Activated CD8-positive, alpha-beta memory T cell treated with anti-CD3 and anti-CD28 coated beads, Interleukin-2, amount 50 U/mL, for 4 hours (primary cell): ENCODE measurements around the gene ANKLE2.
"Not testable (repeated sequence)": the region's sequence is repeated elsewhere in the genome, so short reads cannot be mapped to it uniquely, and the experiment has no call there.

ENCODE experiments used
- DNase-seq: peaks from one replicate; pipeline ENCODE4 v3.0.0-alpha.2; 2020

Gene ANKLE2

DNA sequence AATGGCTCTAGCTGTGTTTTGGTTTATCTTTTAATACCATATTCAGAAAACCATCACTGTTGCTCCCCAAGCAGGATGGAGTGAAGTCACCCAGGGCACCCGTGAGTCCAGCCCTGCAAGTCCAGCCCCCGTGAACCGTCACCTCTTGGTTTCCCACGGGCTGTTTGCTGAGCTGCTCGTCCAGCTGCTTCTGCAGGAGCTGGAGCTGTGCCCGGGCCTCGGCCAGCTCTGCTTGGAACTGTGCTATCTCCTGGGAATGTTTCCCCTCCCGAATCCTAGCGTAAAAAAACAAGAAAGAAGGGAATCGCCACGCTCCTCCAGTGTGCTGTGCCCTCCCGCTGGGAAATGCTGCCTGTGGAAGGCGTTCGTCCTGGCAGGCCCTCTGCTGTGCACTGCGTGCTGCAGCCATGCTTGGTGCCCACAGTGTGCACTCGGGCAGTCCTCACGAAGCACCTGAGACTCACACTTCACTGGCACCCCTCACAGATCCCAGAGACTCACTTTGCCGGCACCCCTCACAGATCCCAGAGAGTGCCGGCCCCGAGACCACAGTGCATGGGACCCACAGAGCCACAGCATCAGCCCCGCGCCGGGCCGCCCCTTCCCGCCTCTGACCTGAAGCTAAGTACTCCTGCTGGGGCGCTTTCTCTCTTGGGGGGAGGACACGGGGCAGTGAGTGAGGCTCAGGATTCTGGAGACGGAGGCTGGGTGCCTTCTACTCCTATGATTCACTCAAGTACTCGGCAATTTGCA, 15.4 kb upstream of the ANKLE2 start:
- DNase-seq, result no peak

DNA sequence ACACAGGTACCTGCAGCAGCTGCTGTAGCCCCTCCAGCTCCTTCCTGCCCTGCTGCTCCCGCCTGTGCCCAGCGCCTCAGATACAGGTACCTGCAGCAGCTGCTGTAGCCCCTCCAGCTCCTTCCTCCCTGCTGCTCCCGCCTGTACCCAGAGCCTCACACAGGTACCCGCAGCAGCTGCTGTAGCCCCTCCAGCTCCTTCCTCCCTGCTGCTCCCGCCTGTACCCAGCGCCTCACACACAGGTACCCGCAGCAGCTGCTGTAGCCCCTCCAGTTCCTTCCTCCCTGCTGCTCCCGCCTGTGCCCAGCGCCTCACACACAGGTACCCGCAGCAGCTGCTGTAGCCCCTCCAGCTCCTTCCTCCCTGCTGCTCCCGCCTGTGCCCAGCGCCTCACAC, 14.6 kb upstream of the ANKLE2 start:
- DNase-seq, result not testable (repeated sequence)

DNA sequence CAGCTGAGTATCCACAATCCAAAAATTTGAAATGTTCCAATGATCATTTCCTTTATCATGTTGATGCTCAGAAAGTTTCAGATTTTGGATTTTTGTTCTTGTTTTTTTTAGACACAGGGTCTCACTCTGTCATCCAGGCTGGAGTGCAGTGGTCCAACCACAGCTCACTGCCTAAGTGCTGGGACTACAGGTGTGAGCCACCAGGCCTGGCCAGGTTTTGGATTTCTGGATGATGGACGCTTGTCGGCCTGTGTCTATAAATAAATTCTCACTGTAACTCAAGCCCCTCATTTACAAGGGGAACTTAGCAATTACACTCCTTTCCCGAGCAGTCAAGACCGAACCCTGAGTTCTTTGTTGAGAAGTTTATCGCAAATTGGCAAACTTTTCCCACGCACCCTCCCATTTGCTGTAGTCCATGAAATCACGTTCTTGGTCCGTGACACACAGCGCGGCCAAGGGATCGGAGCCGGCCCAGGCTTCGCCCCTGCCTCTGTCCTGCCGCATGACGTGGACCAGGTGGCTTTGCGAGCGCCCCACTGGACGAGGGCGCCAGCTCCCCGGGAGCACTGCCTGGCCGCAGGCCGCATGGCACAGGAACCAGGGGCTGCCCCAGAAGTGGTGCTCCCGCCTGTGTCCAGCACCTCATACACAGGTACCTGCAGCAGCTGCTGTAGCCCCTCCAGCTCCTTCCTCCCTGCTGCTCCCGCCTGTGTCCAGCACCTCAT, 14.0 kb upstream of the ANKLE2 start:
- DNase-seq, result no peak

DNA sequence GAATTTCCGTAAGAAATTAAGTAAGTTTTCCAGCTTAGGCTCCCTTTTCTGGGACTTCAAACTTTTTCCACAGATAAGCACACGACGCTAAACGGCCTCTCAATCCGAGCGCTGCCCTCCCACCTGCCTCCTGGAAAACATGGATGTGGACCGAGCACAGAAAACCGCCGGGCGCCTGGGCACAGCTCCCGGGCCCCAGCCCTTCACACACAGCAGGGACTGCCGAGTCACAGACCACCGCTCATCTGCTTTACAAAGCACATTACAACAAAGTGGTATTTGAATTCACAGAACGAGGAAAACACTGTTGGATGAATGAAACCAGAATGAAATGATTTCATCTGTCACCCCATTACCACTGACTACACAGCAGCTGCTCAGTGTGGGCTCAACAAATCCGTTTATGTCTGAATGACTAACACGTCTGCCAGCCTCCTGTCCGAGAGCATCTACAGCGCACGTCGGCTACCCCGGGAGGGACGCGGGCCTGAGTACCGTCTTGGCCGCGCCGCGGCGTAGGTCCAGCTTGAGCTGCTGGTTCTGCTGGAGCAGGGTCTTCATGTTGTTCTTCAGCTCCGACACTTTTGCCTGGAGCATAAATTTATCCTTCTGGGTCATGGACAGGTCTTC, 13.1 kb upstream of the ANKLE2 start:
- DNase-seq, result no peak

DNA sequence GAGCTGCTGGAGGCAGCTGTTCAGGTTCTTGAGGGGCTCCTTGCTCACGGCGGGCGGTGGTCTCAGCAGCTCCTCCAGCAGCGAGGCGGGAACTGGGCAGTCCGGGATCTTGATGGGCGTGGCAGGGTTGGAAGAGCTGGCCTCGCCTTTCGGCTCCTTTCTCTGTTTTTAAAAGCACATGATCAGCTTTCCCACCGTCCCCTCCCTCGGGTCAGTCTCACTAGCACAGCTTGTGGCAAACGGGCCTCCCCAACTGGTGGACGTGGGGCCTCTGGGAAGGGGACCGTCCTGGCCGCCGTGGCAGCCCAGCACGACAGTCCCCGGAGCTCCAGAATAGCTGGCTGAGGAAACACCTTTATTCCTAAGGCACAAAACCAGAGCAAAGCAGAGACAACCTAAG, 12.5 kb upstream of the ANKLE2 start:
- no peak for DNase-seq

DNA sequence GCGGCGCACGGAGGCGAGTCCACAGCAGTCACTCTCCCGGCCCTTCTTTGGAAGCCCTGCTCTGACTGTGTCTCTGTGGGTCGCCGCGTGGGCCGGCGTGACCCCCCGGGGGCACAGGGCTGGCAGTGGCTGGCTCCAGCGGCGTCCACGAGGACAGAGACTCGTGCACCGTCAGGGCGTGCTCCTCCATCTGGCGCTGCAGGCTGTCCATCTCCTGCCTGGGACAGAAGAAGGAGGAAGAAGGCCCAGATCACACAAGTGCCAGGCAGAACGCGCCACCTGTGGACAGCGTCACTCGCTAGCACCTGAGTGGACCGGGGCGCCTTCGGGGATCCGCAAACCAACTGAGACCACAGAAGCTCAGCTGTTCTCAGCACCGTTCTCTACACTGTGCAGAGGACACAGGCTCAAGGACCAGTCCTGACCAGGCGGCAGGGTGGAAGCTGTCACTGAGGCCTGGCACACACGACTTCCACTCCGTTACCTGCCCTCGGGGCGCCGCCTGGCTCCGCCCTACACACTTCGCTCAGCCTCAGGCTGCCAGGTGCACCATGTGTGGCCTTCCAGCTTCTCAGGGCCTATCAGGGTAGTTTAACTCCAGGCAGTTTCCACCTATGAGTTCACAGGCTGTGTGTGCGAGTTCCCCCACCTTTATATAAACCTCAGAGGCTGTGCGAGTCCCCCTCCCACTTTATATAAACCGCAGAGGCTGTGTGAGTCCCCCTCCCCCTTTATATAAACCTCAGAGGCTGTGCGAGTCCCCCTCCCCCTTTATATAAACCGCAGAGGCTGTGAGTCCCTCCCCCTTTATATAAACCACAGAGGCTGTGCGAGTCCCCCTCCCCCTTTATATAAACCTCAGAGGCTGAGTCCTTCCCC, 11.7 kb upstream of the ANKLE2 start:
- DNase-seq, result no peak

DNA sequence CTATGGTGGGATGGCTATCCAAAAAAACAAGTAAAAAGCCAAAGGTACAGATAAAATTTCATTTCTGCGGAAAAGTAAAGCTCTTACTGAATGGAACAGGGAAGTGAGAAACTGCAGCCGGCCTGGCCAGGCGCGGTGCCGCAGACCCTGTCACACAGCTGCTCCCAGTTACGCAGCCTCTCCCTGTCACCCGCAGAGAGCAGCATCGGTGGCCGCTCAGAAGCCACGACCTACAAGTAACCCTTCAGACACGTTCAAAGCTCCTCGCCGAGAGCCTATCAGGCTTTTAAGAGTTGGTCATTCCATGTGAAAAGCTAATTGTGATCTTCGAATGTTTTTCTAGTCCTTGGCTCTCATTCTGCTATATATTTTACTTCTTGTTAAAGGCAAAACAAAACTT, 11.0 kb upstream of the ANKLE2 start:
- no peak for DNase-seq

DNA sequence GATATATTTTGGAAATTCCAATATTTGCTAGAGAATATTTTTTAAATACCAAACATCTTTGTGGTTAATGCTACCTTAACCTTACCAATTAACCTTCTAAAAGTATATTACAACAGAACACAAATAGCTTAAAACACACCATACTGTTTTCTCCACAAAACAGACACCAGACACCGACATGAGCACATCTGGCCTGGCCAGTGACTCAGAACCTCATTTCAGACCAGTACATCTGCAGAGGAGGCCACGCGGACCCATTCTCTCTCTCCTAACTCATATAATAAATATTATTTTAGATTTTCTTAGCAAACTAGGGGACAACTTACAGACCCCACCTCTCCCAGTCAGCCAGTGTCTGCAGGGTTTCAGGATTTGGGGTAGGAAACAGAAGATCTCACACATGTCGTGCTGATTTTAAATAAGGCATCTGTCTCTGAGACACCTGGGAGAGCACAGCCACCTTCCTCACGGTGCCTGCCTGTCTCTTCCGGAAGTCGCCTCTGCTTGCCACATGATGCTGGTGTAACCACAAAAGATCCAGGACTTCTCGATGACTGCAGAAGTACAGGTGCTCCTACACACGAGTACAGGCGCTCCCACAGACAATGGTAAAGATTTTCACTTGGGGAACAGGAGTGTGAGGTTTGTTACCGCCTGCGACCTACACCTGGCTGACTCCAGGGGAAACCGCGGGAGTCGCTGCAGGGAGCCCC, 9.7 kb upstream of the ANKLE2 start:
- peak; percentile 39 for DNase-seq

DNA sequence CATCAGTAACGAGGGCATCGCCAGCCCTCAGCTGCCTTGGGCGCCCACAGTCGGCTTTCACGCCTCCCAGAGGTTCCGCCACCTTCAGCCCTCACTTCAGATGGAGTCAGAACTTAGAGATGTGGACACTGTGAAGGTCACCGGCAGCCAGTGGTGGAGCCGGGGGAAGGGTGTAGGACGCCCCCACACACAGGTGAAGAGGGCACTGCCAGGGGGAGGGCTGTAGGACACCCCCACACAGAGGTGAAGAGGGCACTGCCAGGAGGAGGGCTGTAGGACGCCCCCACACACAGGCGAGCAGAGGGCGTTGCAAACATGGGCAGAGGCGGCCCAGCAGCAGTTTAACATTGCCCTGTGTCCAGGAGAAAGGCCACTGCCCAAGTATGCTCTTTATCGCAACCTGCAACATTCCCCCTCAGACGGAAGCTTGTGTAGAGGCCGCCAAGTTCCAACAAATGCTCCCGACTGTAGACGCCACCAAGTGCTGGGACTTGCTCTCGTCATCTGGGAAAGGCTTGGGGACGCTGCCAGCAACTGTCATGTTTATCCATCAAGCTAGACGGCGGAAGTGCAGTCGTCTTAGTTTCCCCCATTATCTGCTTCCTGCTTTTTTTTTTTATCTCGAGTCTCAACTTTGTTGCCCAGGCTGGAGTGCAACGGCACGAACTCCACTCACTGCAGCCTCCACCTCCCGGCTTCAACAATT, 4.9 kb upstream of the ANKLE2 start:
- no peak for DNase-seq

DNA sequence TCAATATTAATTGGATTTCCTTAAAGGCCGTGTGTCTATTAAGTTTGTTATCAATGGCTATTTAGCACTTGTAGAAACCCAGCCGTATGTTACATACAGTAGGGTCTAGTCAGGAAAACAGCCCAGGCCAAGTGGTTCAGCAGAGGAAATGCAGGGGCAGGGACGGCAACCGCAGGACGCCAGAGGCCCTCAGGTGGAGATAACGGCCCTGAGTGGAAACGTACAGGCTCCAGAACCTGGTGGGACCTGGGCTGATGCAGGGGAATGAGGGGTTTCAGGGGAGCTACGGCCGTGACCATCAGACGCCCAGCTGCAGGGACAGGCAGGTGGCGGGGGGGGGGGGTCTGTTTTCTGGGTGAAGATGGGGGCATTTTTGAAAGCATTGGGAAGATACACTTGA, 3.7 kb upstream of the ANKLE2 start:
- DNase-seq, result no peak

DNA sequence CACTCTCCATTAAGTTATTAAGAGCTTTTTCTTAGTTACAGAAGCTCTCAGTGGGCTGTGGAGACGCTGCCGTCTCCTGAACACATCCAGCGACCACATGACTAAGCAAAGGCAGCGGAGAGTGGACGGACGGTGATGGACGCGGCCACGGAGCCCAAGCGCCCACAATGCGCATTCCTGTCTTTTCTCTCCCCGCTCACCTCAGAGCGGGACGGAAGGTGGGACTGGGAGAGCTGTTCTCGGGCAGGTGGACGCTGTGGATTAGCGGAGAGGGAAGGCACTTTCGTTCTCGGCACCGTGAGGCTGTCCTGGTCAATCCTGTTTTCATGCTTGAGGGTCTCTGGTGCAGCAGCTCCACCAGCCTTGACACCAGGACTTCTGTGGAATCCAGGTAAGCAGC, 2.6 kb upstream of the ANKLE2 start:
- no peak for DNase-seq

DNA sequence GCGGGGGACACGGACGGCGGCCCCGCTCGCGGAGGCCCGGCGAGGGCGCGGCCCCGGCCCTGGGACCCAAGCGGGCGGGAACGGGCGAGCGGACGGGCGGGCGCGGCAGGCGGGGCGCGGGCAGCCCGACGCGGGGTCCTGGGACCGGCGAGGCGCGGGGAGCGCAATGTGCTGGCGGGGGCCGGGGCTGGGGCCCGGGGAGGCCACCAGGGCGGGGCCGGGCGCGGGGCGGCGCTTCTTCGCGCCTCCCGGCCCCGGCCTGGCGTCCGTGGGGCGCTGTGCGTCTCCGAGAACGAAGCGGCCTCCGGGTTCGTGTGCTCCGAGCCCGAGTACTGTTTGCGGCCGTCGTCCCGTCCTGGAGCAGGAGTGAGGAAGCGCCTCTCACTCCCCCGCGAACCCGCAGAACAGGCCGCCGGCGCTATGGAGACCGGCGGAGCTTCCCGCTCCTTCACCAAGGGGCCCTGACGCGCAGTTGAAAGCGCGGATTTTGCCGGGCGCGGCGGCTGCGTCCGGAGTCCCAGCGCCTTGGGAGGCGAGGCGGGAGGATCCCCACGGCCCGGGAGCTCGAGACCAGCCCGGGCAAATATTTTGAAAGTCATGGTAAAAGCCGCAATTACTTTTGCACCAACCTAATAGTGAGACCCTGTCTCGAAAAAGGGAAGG, 420 bp upstream of the ANKLE2 start:
- DNase-seq, result peak; percentile 86

DNA sequence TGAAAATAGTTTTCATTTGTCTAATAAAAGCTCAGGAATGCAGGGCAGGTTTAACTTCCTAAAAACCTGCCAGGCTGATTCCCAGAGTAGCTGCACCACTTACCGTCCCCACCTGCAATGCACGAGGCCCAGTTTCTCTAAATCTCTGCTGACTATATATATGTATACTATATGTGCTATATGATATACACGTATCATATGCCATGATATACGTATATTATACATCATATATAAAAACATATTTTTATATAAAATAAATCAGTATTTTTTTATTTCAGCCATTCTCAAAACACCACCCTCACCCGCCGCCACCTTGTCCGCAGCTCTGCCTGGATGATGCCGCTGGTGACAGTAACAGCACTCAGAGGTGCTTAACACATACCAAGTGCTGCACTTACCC, 2.3 kb downstream of the ANKLE2 start:
- DNase-seq, result no peak

DNA sequence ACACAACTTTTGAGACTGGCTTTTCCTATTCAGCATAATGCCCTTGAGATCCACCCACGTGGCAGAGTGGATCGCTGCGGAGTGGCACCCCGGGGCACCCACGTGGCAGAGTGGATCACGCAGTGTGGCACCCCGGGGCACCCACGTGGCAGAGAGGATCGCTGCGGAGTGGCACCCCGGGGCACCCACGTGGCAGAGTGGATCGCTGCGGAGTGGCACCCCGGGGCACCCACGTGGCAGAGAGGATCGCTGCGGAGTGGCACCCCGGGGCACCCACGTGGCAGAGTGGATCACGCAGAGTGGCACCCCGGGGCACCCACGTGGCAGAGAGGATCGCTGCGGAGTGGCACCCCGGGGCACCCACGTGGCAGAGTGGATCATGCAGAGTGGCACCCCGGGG, 2.8 kb downstream of the ANKLE2 start:
- DNase-seq, result not testable (repeated sequence)

DNA sequence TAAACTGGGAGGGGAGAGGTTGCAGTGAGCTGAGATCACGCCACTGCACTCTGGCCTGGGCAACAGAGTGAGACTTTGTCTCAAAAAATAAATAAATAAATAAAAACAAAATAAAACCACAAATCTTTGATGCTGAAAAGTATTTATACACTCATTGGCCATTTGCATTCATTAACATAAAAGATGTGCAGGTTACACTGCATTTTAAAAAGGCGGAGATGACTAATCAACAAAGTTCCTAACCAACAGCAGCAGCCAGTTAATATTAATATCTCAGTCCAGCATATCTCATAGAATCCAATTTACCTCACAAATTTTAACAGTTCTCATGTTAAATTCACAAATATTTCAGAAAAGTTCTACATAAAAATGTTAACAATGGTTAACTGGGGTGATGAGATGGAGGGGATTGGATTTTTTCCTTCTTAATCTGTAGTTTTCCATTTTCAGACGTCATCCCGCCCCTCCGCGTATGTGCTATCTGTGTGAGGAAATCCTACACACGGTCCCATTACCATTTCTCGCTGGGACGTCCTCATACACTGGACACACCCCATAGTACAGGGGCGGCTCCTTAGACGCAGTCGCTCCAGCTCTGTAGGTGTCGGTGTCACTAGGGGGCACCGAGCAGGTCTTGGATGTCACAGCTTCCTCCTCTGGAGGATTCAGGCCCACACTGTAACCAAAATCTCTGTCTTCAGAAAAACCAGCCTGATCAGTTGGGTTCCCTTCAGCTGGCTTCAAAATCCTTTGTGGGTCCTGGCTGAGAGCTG, 7.3 kb downstream of the ANKLE2 start:
- no peak for DNase-seq

DNA sequence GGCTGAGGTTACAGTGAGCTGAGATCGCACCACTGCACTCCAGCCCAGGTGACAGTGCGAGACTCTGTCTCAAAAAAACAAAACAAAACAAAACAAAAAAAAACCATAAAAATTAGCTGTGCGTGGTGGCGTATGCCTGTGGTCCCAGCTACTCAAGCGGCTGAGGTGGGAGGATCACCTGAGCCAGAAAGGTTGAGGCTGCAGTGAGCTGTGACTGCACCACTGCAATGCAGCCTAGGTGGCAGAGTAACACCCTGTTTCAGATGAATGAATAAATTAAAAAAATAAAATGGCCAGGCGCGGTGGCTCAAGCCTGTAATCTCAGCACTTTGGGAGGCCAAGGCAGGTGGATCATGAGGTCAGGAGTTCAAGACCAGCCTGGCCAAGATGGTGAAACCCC, 8.0 kb downstream of the ANKLE2 start:
- not testable (repeated sequence) for DNase-seq

DNA sequence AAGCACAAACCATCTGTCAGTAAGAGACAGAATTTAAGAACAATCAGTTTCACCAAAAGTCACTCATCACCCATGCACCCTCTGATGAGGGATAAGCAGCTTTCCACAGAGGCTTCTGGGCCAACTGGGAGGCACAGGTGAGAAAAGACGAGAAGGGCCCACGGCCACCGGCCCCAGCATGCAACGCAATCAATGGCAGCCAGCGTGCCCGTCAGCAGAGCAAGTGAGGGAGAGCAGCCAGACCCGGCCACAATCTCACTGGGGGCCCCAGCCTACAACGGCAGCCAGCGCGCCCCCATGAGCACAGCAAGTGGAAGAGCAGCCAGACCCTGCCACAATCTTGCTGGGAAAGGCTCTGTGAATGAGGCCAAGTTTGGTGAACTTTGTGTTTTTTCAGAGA, 13.3 kb downstream of the ANKLE2 start:
- no peak for DNase-seq

DNA sequence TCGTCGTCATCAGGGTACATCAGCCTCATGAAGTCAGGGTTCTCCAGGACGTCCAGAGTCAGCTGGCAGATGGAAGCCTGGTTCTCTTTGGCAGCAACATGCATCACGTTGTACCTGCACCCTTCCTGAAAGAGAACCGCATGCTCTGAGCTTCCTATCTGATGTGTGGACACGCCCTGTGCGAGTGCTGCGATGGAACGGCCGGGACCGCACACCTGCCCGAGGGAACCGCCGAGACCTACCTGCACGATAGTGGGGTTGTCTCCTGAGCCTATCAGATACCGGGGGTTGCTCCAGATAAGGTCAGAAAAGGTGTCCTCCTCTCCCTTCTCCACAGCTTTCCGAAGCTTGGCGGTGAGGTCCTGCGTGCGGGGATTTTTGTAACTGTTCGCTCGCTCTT, 13.7 kb downstream of the ANKLE2 start:
- DNase-seq, result no peak

DNA sequence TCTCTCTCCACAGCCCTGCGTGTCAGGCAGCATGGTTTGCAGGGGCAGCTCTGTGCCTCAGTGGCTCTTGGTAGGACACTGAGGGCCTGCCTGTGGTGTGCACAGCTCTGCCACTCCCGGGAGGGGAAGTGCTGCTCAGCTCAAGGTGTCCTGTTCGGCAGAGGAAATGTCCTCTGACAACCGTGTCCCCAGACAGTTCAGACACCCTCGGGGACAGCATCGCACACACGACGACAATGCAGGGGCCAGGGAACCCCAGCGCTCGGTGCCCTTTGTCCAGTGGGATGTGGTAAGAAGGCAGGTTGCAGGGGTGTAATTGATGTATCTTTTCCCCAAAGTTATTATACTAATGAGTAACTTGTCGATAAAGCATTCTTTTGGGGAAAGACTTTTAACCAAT, 14.2 kb downstream of the ANKLE2 start:
- DNase-seq, result no peak

DNA sequence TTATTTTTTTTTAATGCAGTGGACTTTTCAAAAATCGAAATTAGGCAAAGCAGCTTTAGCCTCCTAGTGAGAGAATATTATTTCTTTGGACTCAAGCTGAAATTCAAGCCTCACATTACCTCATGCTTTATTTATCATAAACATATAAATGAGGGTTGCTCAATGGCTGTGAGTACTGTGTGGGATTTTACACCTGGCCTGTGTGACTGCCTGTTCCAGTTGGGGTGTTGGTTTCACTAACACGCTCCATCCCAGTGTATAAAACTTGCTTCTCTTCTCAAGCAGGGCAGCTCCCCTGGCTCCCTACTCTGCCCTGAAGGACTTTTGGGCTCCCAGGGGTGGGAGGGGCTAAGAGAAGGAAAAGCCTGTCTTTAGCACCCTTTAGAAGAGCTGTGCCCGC, 15.0 kb downstream of the ANKLE2 start:
- no peak for DNase-seq

DNA sequence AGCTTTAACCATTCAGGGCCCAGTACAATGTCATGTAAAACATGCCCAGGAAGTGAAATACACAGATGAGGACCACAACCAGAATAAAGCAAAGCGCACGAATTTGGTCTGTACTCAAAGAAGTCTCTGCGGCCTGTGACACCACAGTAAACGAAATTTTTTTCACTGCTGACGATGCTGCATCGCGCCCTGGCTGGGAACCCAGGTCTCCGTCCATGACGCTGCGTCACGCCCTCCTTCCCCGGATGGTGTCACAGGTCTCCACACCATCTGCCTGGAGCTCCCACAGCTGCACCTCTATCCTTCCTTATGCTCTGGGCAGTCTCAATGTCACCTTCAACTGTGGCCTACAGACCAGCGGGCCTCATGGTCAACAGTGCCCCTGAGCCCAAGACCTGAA, 17.8 kb downstream of the ANKLE2 start:
- DNase-seq, result no peak
